Hepatocyte (in vitro differentiated cells): ENCODE data around the gene REXO1.

Source experiments
- EZH2phosphoT487 ChIP-seq: fragments of 200-600 bp; sonication (generic); IDR thresholded peaks from one replicate; pipeline ENCODE4 v1.6.1; 2018; ENCODE audit warnings: antibody characterized with exemption, mild to moderate bottlenecking, low read depth, moderate library complexity; ENCODE audit not compliant: unreplicated experiment, severe bottlenecking
- TF ChIP-seq, protein P1 (sequence below): fragments of 200-600 bp; sonication (generic); IDR thresholded peaks from 2 replicates; pipeline ENCODE4 v1.5.1; 2016; ENCODE audit warnings: antibody characterized with exemption, mild to moderate bottlenecking; ENCODE audit not compliant: poor library complexity

DNA sequence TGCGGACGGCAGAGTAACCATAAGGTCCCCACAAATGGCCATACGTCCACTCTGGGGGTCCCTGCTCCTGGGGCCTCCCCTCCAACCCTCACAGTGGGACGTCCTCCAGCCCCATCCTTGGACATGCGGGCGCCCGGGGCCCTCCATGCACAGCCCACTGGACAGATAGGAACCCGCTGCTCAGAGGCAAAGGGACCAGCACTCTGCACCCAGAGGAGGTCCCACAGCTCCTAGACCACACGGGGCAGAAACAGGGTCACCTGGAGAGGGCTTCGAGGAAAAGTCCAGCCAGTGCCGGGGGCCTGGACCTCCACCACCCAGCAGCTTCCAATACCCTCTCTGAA, 11.1 kb downstream of the REXO1 start:
- TF ChIP-seq, protein P1, sequence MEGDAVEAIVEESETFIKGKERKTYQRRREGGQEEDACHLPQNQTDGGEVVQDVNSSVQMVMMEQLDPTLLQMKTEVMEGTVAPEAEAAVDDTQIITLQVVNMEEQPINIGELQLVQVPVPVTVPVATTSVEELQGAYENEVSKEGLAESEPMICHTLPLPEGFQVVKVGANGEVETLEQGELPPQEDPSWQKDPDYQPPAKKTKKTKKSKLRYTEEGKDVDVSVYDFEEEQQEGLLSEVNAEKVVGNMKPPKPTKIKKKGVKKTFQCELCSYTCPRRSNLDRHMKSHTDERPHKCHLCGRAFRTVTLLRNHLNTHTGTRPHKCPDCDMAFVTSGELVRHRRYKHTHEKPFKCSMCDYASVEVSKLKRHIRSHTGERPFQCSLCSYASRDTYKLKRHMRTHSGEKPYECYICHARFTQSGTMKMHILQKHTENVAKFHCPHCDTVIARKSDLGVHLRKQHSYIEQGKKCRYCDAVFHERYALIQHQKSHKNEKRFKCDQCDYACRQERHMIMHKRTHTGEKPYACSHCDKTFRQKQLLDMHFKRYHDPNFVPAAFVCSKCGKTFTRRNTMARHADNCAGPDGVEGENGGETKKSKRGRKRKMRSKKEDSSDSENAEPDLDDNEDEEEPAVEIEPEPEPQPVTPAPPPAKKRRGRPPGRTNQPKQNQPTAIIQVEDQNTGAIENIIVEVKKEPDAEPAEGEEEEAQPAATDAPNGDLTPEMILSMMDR: no peak
- TF ChIP-seq EZH2phosphoT487: no peak
